HCT116 (cell line): ENCODE data around the gene GPR3.

Experiments used
- CTCF ChIP-seq, 3 experiments: fragments of 200-600 bp in 1 of 3; sonication (generic) in 1 of 3; IDR thresholded peaks in 2 of 3; conservative IDR thresholded peaks in 1 of 3; 2 replicates each; pipeline ENCODE4 v1.5.1; 2012 to 2017; ENCODE audit warnings: low read depth in 2 of 3, low read length in 2 of 3, antibody characterized with exemption in 1 of 3, borderline replicate concordance in 1 of 3, control low read depth in 1 of 3, mild to moderate bottlenecking in 1 of 3, mixed read lengths in 1 of 3, mixed run types in 1 of 3, moderate library complexity in 1 of 3; ENCODE audit not compliant: insufficient read depth in 1 of 3
- POLR2A ChIP-seq: IDR thresholded peaks from 2 replicates; pipeline ENCODE4 v1.7.0; 2011; ENCODE audit warnings: borderline replicate concordance; ENCODE audit not compliant: insufficient read depth, insufficient read length; ENCODE audit errors: extremely low read depth
- RAD21 ChIP-seq: IDR thresholded peaks from 2 replicates; pipeline ENCODE4 v1.6.1; 2012; ENCODE audit warnings: low read depth, mild to moderate bottlenecking
- SIN3A ChIP-seq: IDR thresholded peaks from 2 replicates; pipeline ENCODE4 v1.6.1; 2012; ENCODE audit warnings: low read depth

DNA sequence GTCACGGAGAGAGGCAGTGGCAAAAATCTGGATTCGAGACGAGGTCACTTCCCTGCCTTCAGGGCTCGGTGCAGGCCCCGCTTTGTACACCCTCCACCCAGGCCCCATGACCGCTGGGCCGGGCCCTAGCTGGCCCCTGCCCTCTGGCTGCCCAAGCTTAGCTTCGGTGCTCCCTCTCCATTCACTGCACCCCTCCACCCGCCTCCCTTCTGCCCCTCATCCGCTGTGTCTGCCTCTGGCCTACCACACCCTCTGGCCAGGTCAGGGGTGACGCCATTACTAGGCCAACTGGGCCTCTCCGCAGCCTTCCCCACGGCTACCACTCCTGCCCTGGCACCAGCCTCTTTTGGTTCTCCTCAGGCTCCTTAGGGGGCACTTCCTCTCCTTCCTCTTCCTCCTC lies 8.8 kb upstream of the GPR3 start:
- no peak for TF ChIP-seq SIN3A
- TF ChIP-seq CTCF (IDR thresholded peaks at IDR 0.05 in 2 of 3, conservative IDR thresholded peaks at IDR 0.05 in 1 of 3; ENCODE audit: borderline replicate concordance in 1 of 3, insufficient read depth in 1 of 3, low read depth in 2 of 3, low read length in 2 of 3) = no peak
- TF ChIP-seq RAD21 = no peak
- TF ChIP-seq POLR2A = no peak
